ENCODE data around the gene DRC7.

- TF ChIP-seq CTCF (IDR thresholded peaks at IDR 0.05) = no peak
- no peak for TF ChIP-seq POLR2AphosphoS5 (IDR thresholded peaks at IDR 0.05)
- TF ChIP-seq POLR2A (IDR thresholded peaks at IDR 0.05) = no peak
These were observed 4.3 kb downstream of the DRC7 start for GRCh38 chr16:57698812-57699405.
